Measurements from ENCODE around the gene AKIRIN2.
"Not testable (repeated sequence)": the region's sequence is repeated elsewhere in the genome, so short reads cannot be mapped to it uniquely, and the experiment has no call there.

Gene AKIRIN2

DNA sequence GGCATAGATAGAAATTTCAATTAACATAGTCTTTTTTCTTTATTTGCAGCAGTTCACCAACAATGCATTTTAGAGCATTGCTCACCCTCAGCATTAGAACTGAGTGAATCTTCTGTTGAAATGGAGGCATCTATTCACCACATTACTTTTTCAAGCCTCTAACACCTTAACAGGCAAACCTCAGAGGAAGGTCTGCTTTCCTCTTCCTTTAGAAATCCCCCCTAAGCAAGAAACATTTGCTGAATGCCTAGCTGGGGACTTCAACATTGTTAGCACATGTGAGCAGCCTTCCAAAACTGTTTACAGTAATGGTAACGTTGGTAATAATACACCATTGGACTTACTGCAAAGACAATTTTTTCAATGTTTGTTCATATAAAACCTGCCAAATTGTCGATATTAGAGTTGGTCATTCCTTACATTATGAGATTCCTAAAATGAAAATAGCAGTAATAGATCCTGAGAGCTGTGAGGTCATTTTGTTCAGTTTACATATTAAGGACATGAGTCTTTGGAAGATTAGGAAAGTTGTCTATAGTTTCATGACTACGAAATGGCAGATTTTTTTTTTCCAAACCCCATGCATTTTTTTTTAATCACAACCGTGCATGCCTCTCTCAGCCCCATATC lies 20.6 kb upstream of the AKIRIN2 start:
- Histone ChIP-seq H3K4me3 (no peak overlapping the region), H3K9me3 (ENCODE audit: low read depth, low read length) (no peaks in the 10 kb centered on the region), H3K27ac (no peak overlapping the region), H3K36me3 (ENCODE audit: insufficient read depth, low read length) (no peaks in the 10 kb centered on the region), H3K9ac (ENCODE audit: insufficient read length) (no peak overlapping the region)
- DNase-seq (ENCODE audit: low read depth, low spot score): no peak
- TF ChIP-seq EZH2 (IDR thresholded peaks at IDR 0.05): no peak
- no peak for TF ChIP-seq POLR2AphosphoS5 (IDR thresholded peaks at IDR 0.05; ENCODE audit: borderline replicate concordance, low read depth, low read length)
- no peak for TF ChIP-seq FOXP2 (optimal IDR thresholded peaks at IDR 0.05; ENCODE audit: control extremely low read depth, extremely low read length, insufficient read depth)

DNA sequence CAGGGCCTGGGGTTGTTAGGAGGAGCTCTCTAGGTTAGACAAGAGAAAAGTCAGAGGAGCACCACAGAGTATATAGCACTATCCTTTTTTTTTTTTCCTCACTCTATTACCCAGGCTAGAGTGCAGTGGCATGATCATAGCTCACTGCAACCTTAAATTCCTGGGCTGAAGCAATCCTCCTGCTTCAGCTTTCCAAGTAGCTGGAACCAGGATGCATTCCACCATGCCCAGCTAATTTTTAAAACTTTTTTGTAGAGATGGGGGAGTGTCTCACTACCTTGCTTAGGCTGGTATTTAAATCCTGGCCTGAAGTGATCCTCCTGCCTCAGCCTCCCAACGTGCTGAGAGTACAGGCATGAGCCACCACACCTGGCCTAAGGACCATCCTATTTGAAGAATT lies 19.3 kb upstream of the AKIRIN2 start:
- H3K4me3 ChIP-seq: no peak overlapping the region
- H3K9ac ChIP-seq (ENCODE audit: insufficient read length): no peak overlapping the region
- no peak overlapping the region for H3K27ac ChIP-seq
- no peak for DNase-seq (ENCODE audit: low read depth, low spot score)
- no peaks in the 10 kb centered on the region for H3K36me3 ChIP-seq (ENCODE audit: insufficient read depth, low read length)
- TF ChIP-seq POLR2AphosphoS5 (IDR thresholded peaks at IDR 0.05; ENCODE audit: borderline replicate concordance, low read depth, low read length): no peak
- no peak for TF ChIP-seq EZH2 (IDR thresholded peaks at IDR 0.05)
- no peak for TF ChIP-seq FOXP2 (optimal IDR thresholded peaks at IDR 0.05; ENCODE audit: control extremely low read depth, extremely low read length, insufficient read depth)
- H3K9me3 ChIP-seq (ENCODE audit: low read depth, low read length): no peaks in the 10 kb centered on the region

DNA sequence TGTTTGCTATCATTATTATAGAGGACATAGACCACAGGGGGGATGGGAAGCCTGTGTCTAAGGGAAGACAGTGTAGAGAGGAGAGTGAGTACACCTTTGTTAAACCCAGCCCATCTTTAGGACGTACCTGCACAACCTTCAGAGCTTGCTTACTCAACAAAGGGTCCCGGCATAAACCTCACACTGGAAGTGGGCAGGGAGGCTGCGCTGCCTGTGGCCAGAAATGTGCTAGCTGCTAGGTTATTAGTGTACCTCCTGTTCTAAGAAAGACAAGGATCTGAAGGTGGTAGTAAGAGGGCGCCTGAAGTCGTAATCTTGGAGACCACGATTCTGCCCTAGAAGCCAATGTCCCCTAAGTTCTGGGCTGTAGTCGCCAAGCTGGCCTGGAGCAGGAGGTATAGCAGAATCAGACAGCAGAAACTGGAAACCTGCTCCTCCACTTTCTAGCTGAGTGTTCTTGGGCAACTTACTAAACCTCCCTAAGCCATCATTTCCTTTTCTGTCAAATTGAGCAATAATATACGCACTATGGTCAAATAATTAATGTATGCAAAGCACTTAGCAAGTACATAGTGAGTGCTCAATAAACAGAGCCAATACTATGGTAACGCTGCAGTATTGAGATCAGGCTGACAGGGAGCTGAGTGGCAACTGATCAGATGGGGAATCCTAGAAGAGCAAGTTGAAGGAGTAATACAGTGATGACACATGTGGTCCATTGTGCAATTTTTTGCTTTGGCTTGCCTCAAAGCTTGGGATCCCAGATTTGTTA lies 16.8 kb upstream of the AKIRIN2 start:
- Histone ChIP-seq H3K27ac (no peak overlapping the region), H3K36me3 (ENCODE audit: insufficient read depth, low read length) (no peaks in the 10 kb centered on the region), H3K9me3 (ENCODE audit: low read depth, low read length) (no peaks in the 10 kb centered on the region), H3K9ac (ENCODE audit: insufficient read length) (no peak overlapping the region), H3K4me3 (no peak overlapping the region)
- TF ChIP-seq FOXP2 (optimal IDR thresholded peaks at IDR 0.05; ENCODE audit: control extremely low read depth, extremely low read length, insufficient read depth) (no peak), POLR2AphosphoS5 (IDR thresholded peaks at IDR 0.05; ENCODE audit: borderline replicate concordance, low read depth, low read length) (no peak), EZH2 (IDR thresholded peaks at IDR 0.05) (no peak)
- DNase-seq (ENCODE audit: low read depth, low spot score): no peak

DNA sequence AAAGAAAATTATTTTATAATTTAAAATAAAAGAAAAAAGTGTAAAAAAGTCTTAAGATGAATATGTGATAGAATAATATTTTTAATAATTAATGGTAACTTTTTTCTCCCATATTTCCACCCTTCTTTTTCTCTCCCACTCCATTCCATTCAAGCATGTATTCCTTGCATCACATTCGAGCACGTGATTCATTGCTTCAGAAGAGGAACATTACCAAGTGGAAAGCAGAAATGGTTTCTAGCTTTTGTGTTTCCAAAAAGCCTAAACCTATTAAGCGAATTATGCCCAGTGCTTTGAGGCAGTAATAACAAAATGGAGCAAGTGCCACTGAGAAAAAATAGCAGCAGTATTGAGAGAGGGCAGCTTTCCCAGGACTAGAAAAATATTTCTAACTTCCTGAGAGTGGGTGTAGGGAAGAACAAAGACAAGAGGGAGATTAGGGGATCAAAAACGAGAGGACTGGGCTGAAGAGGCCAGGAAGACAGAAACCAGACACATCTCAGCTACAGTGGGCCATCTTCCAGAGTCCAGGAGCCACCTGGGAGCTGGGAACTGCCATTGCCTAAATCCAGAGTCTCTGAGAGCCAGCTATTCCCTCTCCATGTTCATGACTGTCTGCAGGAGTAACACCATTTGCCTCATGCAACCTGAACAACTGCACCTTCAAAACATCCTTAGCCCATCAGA lies 15.0 kb upstream of the AKIRIN2 start:
- no peak for TF ChIP-seq POLR2AphosphoS5 (IDR thresholded peaks at IDR 0.05; ENCODE audit: borderline replicate concordance, low read depth, low read length)
- H3K4me3 ChIP-seq: no peak overlapping the region
- H3K27ac ChIP-seq: no peak overlapping the region
- no peak for DNase-seq (ENCODE audit: low read depth, low spot score)
- no peaks in the 10 kb centered on the region for H3K9me3 ChIP-seq (ENCODE audit: low read depth, low read length)
- no peak overlapping the region for H3K9ac ChIP-seq (ENCODE audit: insufficient read length)
- no peaks in the 10 kb centered on the region for H3K36me3 ChIP-seq (ENCODE audit: insufficient read depth, low read length)

DNA sequence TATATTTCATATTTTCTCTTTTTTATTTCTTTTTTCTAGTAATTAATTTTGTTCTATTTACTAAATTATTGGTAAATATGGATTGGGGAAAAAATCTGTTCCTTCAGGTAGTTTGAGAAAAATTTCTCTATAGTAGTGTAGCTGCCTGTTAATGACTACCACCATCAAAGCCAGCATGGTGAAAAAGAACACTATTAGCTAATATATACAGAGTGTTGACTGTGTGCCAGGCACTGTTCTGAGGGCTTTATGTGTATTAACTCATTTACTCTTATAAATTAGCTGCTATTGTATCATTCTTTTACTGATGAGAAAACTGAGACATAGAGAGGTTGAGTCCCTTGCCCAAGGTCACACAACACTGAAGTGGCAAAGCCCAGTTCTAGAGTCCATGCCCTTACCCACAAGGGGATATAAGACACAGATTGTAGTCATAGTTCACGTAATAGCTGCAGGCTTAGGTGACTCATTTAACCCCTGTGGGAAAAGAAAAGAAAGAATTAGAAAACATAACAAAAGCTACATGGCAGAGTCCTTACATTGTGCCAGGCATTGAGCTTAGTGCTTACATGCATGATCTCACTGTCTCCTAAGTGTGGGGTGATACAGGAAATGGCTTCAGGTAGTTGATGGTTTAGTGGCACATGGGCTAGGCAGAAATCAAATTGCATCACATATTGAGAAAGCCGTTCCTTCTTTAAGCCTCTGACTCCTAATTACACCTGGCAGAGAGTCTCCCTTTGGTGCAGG lies 12.2 kb upstream of the AKIRIN2 start:
- no peak for DNase-seq (ENCODE audit: low read depth, low spot score)
- H3K9me3 ChIP-seq (ENCODE audit: low read depth, low read length): no peaks in the 10 kb centered on the region
- TF ChIP-seq POLR2AphosphoS5 (IDR thresholded peaks at IDR 0.05; ENCODE audit: borderline replicate concordance, low read depth, low read length): no peak
- no peak for TF ChIP-seq EZH2 (IDR thresholded peaks at IDR 0.05)
- H3K36me3 ChIP-seq (ENCODE audit: insufficient read depth, low read length): no peaks in the 10 kb centered on the region
- no peak overlapping the region for H3K9ac ChIP-seq (ENCODE audit: insufficient read length)
- H3K4me3 ChIP-seq: no peak overlapping the region
- H3K27ac ChIP-seq: no peak overlapping the region

DNA sequence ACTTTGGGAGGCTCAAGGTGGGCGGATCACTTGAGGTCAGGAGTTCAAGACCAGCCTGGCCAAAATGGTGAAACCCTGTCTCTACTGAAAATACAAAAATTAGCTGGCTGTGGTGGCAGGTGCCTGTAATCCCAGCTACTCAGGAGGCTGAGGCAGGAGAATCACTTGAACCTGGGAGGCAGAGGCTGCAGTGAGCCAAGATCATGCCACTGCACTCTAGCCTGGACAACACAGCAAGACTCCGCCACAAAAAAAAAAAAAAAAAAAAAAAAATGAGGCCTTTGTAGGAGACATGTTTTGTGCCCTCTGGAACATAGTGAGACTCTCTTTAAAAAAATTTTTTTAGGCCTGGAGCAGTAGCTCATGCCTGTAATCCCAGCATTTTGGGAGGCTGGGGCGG lies 10.7 kb upstream of the AKIRIN2 start:
- not testable (repeated sequence) for H3K27ac ChIP-seq; H3K36me3 ChIP-seq (ENCODE audit: insufficient read depth, low read length); H3K9ac ChIP-seq (ENCODE audit: insufficient read length); H3K4me3 ChIP-seq; H3K9me3 ChIP-seq (ENCODE audit: low read depth, low read length); DNase-seq (ENCODE audit: low read depth, low spot score)

DNA sequence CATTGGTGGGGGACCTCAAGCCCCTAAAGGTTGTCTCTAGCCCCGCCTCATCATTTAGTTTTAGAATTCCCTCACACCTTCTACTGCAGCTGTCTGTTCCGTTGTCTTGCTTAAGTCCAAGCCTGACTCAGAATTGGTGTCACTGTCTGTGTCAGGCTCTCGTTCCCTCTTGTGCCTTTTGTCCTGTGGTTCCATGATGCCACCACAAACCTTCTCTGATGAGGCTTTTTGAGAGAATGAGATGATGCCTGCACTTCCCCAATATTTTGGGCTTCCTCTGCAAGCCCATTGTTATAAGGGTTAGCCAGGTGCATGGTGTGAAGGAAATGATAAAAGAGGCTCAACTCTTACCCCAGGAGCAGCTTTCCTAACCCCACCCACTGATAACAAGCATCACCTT lies 8.1 kb upstream of the AKIRIN2 start:
- no peak overlapping the region for H3K27ac ChIP-seq
- no peaks in the 10 kb centered on the region for H3K36me3 ChIP-seq (ENCODE audit: insufficient read depth, low read length)
- H3K4me3 ChIP-seq: no peak overlapping the region
- no peaks in the 10 kb centered on the region for H3K9me3 ChIP-seq (ENCODE audit: low read depth, low read length)
- DNase-seq (ENCODE audit: low read depth, low spot score): no peak
- H3K9ac ChIP-seq (ENCODE audit: insufficient read length): no peak overlapping the region
- TF ChIP-seq EZH2 (IDR thresholded peaks at IDR 0.05): no peak
- no peak for TF ChIP-seq FOXP2 (optimal IDR thresholded peaks at IDR 0.05; ENCODE audit: control extremely low read depth, extremely low read length, insufficient read depth)
- TF ChIP-seq POLR2AphosphoS5 (IDR thresholded peaks at IDR 0.05; ENCODE audit: borderline replicate concordance, low read depth, low read length): no peak

DNA sequence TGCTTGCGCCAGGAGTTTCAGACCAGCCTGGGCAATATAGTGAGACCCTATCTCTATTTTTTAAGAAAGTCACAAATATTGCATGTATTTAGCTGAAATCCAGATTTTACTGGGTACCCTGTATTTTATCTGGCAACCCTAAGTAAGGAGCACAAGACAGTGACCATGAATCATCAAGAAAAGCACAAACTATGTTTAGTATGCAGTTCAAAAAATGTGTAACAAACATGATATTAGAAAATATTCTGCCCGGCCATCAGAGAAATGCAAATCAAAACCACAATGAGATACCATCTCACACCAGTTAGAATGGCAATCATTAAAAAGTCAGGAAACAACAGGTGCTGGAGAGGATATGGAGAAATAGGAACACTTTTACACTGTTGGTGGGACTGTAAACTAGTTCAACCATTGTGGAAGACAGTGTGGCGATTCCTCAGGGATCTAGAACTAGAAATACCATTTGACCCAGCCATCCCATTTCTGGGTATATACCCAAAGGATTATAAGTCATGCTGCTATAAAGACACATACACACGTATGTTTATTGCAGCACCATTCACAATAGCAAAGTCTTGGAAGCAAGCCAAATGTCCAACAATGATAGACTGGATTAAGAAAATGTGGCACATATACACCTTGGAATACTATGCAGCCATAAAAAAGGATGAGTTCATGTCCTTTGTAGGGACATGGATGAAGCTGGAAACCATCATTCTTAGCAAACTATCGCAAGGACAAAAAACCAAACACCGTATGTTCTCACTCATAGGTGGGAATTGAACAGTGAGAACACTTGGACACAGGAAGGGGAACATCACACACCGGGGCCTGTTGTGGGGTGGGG lies 6.8 kb upstream of the AKIRIN2 start:
- H3K36me3 ChIP-seq (ENCODE audit: insufficient read depth, low read length); H3K9me3 ChIP-seq (ENCODE audit: low read depth, low read length); DNase-seq (ENCODE audit: low read depth, low spot score); H3K4me3 ChIP-seq; H3K27ac ChIP-seq; H3K9ac ChIP-seq (ENCODE audit: insufficient read length): not testable (repeated sequence)

Data from SK-N-MC (cell line).